Measurements from ENCODE around the gene STYXL2. TPM values are rescaled to one million over a fixed set of nuclear protein-coding genes. Genes with fewer than 3 reads are reported as not detected.

The STYXL2 gene
- total RNA-seq, result not detected in 2 replicates

GRCh38 chr1:167093846-167094516 lies at the start of gene STYXL2:
STYXL2 (plus strand) TSS chr1:167094075; CDS start chr1:167094850, 775 bp downstream.

GRCh38 chr1:167090314-167090942 lies 3.4 kb upstream of the STYXL2 start, which contains the start of gene GPA33:
GPA33 (minus strand) TSS chr1:167090377; CDS start chr1:167090287, 90 bp downstream.

Other genes starting within 250 kb of the STYXL2 start
- 8.7 and 8.8 TPM in 2 replicates for gene TADA1, start 217.8 kb upstream of the STYXL2 start, total RNA-seq
- gene ILDR2, start 118.5 kb upstream of the STYXL2 start, total RNA-seq, result not detected in 2 replicates
- gene MAEL, start 104.8 kb upstream of the STYXL2 start, total RNA-seq, result not detected in 2 replicates
- gene GPA33, start 3.7 kb upstream of the STYXL2 start, total RNA-seq, result not detected in 2 replicates
- gene POU2F1, start 126.8 kb downstream of the STYXL2 start, total RNA-seq, result 3.7 and 5.5 TPM in 2 replicates